T-helper 2 cell treated with Interferon-gamma antibody and Interleukin-4, amounts not matched to agents 100 ng/mL and 5 ng/mL, for 36 hours (primary cell): Measurements from ENCODE around the gene USHBP1. TPM values are rescaled to one million over a fixed set of nuclear protein-coding genes. Genes with fewer than 3 reads are reported as not detected.

Experiments used
- intact Hi-C: fragments of 100-400 bp; cut with micrococcal nuclease; formaldehyde crosslinking; loops from one replicate; pipeline ENCODE4 v1.15.1; 2023
- total RNA-seq: library from RNA; stranded (reverse); gene quantifications from 2 replicates; pipeline ENCODE4 v1.2.3, GENCODE V29; 2022

USHBP1 gene
- 0.25 and 0.36 TPM in 2 replicates for total RNA-seq

GRCh38 chr19:17264641-17264979 is at the start of gene USHBP1:
TSS of gene USHBP1 (minus strand) at chr19:17264745. CDS start at chr19:17264299, 446 bp downstream.
- intact Hi-C loops: loop anchor here (10.0 kb wide), 2 partner anchors 130 to 190 kb away; partner anchors contain the start of genes CCDC194, HAUS8 and MYO9B

- intact Hi-C loops: no loop called here
Observed at GRCh38 chr19:17314007-17314593, 49.6 kb upstream of the USHBP1 start.

GRCh38 chr19:17312189-17313113 is 47.9 kb upstream of the USHBP1 start:
- intact Hi-C loops: no loop called here

- intact Hi-C loops: no loop called here
Observed at GRCh38 chr19:17311455-17312188, 47.1 kb upstream of the USHBP1 start.

- intact Hi-C loops: loop anchor here (1.0 to 2.0 kb wide), 4 partner anchors 17 to 109 kb away; partner anchors contain the start of genes BABAM1 and GTPBP3
Observed at GRCh38 chr19:17309965-17310461, 45.5 kb upstream of the USHBP1 start.

GRCh38 chr19:17309198-17309964 is 44.8 kb upstream of the USHBP1 start, which contains the start of gene DDA1:
TSS of gene DDA1 (plus strand) at chr19:17309563. CDS start at chr19:17309655, 92 bp downstream.
- intact Hi-C loops: loop anchor here (1.0 to 2.0 kb wide), 4 partner anchors 17 to 110 kb away; partner anchors contain the start of genes BABAM1 and GTPBP3

GRCh38 chr19:17307876-17308377 is 43.4 kb upstream of the USHBP1 start:
- intact Hi-C loops: loop anchor here (2.0 kb wide), 1 partner anchor 15 kb away; no protein-coding TSS in a partner anchor

GRCh38 chr19:17306285-17306714 is 41.8 kb upstream of the USHBP1 start:
- intact Hi-C loops: no loop called here

- intact Hi-C loops: loop anchor here (1.0 kb wide), 1 partner anchor 38 kb away; the partner anchor contains the start of gene BABAM1
Observed at GRCh38 chr19:17305517-17306284, 41.2 kb upstream of the USHBP1 start, which contains the start of gene MRPL34. TSS of gene MRPL34 (plus strand) at chr19:17305872. CDS start at chr19:17305893, 21 bp downstream.

- intact Hi-C loops: loop anchor here (1.0 kb wide), 1 partner anchor 38 kb away; the partner anchor contains the start of gene BABAM1
Observed at GRCh38 chr19:17305216-17305516, 40.6 kb upstream of the USHBP1 start.

GRCh38 chr19:17304386-17305215 is 40.1 kb upstream of the USHBP1 start:
- intact Hi-C loops: loop anchor here (1.0 kb wide), 1 partner anchor 37 kb away; the partner anchor contains the start of gene BABAM1

GRCh38 chr19:17303940-17304267 is 39.4 kb upstream of the USHBP1 start:
- intact Hi-C loops: loop anchor here (1.0 kb wide), 1 partner anchor 12 kb away; no protein-coding TSS in a partner anchor

GRCh38 chr19:17303167-17303939 is 38.8 kb upstream of the USHBP1 start, which contains the start of gene ABHD8:
TSS of gene ABHD8 (minus strand) at chr19:17303425. CDS start at chr19:17301616, 1,809 bp downstream.
- intact Hi-C loops: loop anchor here (1.0 kb wide), 1 partner anchor 11 kb away; no protein-coding TSS in a partner anchor

GRCh38 chr19:17302391-17303166 is 38.0 kb upstream of the USHBP1 start:
- intact Hi-C loops: loop anchor here (1.0 kb wide), 1 partner anchor 10 kb away; no protein-coding TSS in a partner anchor

- intact Hi-C loops: no loop called here
Observed at GRCh38 chr19:17300992-17301619, 36.6 kb upstream of the USHBP1 start.

- intact Hi-C loops: no loop called here
Observed at GRCh38 chr19:17296976-17297375, 32.4 kb upstream of the USHBP1 start.
